Left ventricle myocardium inferior (tissue), 1 donor: ENCODE measurements around the gene IGSF21. TPM values are rescaled to one million over a fixed set of nuclear protein-coding genes. Genes with fewer than 3 reads are reported as not detected.

Experiments used
- DNase-seq: peaks from one replicate; pipeline ENCODE4 v3.0.0-alpha.2; 2020
- H3K27ac ChIP-seq: fragments of 200-600 bp; replicated peaks from 2 replicates; pipeline ENCODE4 v1.8.0; 2021
- H3K27me3 ChIP-seq: fragments of 200-600 bp; 2 replicates; pipeline ENCODE4 v1.8.0; 2021; ENCODE audit warnings: low read depth
- H3K36me3 ChIP-seq: fragments of 200-600 bp; 2 replicates; pipeline ENCODE4 v1.8.0; 2021
- H3K4me1 ChIP-seq: fragments of 200-600 bp; 2 replicates; pipeline ENCODE4 v1.8.0; 2021
- H3K4me3 ChIP-seq: fragments of 200-600 bp; 2 replicates; pipeline ENCODE4 v1.8.0; 2021; ENCODE audit warnings: mild to moderate bottlenecking, moderate library complexity
- H3K9me3 ChIP-seq: fragments of 200-600 bp; replicated peaks from 2 replicates; pipeline ENCODE4 v1.8.0; 2021
- intact Hi-C: fragments of 100-400 bp; cut with micrococcal nuclease; formaldehyde crosslinking; loops from one replicate; pipeline ENCODE4 v1.11.0; 2022
- total RNA-seq: library from RNA; stranded (reverse); fragmentation: NEBNext Ultra II Directional; extraction: Animal tissue kit (Norgen Biotek cat#: 25700); gene quantifications from one replicate; pipeline ENCODE4 v1.2.1, GENCODE V29; 2021
- TF ChIP-seq, protein P1 (sequence below): fragments of 200-600 bp; IDR thresholded peaks from 2 replicates; pipeline ENCODE4 v1.8.0; 2021; ENCODE audit warnings: antibody characterized with exemption, mild to moderate bottlenecking, borderline replicate concordance
- donor health status: DM: no; HTN: yes; CAD: no; lungs with severe emphysema.

IGSF21 gene
- total RNA-seq, 1 donor from 2014 or later, result 0.47 TPM

DNA sequence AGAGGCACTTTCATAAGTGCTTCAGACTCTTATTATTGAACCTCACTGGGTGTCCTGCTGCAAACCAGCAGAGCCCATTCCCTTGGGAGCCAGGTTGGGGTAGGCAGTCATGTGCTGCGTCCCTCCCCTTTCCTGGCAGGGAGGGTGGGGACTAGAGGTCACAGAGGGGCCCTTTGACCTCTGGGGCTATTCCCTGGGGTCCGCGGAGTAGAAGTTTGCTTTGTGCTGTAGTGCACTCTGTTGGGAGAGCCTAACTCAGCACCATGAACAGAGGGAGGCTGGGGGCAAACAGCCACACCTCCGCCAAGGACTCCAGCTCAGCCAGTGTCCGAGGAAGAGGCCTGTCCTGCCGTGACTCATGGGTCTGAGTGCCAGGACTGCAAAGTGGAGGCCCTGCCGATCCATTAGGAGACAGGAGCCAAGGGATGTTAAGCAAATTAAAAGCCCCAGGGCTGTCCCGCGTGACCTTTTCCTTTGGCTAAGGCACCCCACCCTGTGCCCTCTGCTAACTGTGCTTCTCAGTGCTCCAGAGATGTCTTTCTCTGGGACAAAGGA lies 3.0 kb upstream of the IGSF21 start:
- Histone ChIP-seq H3K36me3 (no peaks in the 10 kb centered on the region), H3K27me3 (peaks cover 96% of the 10 kb centered on the region), H3K9me3 (no peaks in the 10 kb centered on the region), H3K27ac (no peak overlapping the region), H3K4me1 (peaks cover 14% of the 10 kb centered on the region), H3K4me3 (no peak overlapping the region)
- TF ChIP-seq, protein P1, sequence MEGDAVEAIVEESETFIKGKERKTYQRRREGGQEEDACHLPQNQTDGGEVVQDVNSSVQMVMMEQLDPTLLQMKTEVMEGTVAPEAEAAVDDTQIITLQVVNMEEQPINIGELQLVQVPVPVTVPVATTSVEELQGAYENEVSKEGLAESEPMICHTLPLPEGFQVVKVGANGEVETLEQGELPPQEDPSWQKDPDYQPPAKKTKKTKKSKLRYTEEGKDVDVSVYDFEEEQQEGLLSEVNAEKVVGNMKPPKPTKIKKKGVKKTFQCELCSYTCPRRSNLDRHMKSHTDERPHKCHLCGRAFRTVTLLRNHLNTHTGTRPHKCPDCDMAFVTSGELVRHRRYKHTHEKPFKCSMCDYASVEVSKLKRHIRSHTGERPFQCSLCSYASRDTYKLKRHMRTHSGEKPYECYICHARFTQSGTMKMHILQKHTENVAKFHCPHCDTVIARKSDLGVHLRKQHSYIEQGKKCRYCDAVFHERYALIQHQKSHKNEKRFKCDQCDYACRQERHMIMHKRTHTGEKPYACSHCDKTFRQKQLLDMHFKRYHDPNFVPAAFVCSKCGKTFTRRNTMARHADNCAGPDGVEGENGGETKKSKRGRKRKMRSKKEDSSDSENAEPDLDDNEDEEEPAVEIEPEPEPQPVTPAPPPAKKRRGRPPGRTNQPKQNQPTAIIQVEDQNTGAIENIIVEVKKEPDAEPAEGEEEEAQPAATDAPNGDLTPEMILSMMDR, result no peak
- DNase-seq, result peak; percentile 23
- intact Hi-C loops, result no loop called here

DNA sequence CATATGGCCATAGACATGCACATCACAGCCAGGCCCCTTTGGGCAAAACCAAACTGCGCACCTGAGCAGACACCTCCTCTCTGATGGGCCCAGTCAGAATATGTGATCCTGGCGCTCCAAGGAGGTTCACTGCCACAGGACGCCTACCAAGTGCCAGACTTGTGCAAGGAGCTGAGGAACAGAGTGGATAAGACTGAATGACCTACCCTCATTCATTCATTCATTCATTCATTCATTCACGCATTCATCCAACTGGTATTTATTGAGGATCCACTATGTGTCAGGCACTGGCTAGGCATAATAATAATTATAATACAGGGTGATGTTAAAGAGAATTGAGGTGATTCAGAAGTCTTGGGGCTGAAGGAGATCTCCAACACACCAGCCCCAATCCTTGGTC lies 2.4 kb upstream of the IGSF21 start:
- Histone ChIP-seq H3K4me3 (no peak overlapping the region), H3K27me3 (peaks cover 98% of the 10 kb centered on the region), H3K9me3 (no peaks in the 10 kb centered on the region), H3K36me3 (no peaks in the 10 kb centered on the region), H3K4me1 (peaks cover 20% of the 10 kb centered on the region), H3K27ac (no peak overlapping the region)
- intact Hi-C loops, result no loop called here
- no peak for DNase-seq
- TF ChIP-seq, protein P1, result no peak

DNA sequence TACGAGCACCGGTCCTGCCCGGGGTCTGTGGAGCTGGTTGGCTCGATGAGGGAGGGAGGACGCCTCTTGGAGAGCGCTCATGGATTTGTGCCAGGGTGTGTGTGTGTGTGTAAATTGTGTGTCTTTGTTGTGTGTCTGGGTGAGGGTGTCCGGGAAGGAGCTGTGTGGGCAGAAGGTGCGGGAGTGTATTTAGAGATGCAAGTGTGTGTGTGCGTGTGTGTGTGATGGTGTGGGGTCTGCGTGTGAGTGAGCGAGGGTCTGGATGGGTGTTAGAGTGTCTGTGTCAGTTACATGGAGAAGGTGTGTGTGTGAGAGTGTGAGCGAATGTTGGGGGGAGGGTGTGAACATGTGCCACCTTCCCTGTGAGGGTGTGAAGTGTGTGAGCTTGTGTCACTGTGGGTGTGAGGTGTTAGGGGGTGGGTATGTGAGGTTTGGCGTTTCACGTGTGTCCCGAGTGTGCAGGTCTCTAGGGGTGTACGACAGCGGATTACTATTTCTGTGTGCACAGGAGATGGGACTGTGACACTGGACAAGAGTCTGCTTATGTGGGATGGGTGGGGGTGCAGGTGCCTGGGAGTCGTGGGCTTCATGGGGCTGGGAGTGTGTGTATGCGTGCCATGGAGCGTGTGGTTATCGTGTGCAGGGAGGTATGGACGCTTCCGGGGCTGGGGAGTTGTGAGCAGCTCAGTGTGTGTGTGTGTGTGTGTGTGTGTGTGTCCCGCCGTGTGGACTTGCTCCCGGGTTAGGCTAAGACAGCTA lies 880 bp downstream of the IGSF21 start:
- Histone ChIP-seq H3K4me1 (peaks cover 29% of the 10 kb centered on the region), H3K27me3 (peaks cover 100% of the 10 kb centered on the region), H3K27ac (no peak overlapping the region), H3K36me3 (no peaks in the 10 kb centered on the region), H3K4me3 (peak overlapping the region; percentile 50), H3K9me3 (no peaks in the 10 kb centered on the region)
- DNase-seq, result no peak
- TF ChIP-seq, protein P1, result no peak
- intact Hi-C loops, result no loop called here

DNA sequence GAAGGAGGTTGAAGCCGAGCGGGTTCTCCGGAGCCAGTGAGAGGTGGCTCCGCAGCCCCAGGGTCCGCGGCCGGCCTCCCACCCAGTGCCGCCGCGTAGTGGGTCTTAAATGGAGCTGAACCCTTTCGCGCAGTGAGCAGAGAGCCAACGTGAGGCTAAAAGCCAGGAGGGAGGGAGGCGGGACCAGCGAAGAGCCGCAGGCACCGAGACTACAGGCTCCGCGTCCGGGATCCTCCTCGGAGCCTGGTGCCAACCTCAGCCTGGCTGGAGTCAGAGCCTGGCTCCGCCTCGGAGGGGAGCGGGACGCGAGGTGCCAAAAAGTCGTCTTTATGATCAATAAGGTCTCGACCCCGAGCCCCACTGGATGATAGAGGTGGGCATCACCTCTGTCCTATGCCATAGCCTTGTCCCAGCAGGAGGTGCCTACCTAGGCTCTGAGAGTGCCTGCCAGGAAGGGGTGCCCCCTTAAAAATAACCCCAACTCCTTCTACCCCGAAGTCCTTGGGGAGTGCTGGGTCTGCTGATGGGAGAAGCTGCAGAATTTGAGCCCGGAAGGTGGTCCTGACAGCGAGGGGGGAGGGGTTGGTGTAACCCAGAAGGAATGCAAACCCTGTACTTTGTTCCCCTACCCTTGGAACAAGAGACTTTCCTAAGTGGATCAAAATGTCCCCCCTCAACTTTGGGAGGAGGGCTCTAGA lies 1.6 kb downstream of the IGSF21 start:
- TF ChIP-seq, protein P1, result no peak
- intact Hi-C loops, result no loop called here
- H3K27ac ChIP-seq, result no peak overlapping the region
- H3K36me3 ChIP-seq, result no peaks in the 10 kb centered on the region
- H3K4me3 ChIP-seq, result peak overlapping the region; percentile 50
- no peaks in the 10 kb centered on the region for H3K9me3 ChIP-seq
- peaks cover 29% of the 10 kb centered on the region for H3K4me1 ChIP-seq
- peaks cover 100% of the 10 kb centered on the region for H3K27me3 ChIP-seq
- no peak for DNase-seq

DNA sequence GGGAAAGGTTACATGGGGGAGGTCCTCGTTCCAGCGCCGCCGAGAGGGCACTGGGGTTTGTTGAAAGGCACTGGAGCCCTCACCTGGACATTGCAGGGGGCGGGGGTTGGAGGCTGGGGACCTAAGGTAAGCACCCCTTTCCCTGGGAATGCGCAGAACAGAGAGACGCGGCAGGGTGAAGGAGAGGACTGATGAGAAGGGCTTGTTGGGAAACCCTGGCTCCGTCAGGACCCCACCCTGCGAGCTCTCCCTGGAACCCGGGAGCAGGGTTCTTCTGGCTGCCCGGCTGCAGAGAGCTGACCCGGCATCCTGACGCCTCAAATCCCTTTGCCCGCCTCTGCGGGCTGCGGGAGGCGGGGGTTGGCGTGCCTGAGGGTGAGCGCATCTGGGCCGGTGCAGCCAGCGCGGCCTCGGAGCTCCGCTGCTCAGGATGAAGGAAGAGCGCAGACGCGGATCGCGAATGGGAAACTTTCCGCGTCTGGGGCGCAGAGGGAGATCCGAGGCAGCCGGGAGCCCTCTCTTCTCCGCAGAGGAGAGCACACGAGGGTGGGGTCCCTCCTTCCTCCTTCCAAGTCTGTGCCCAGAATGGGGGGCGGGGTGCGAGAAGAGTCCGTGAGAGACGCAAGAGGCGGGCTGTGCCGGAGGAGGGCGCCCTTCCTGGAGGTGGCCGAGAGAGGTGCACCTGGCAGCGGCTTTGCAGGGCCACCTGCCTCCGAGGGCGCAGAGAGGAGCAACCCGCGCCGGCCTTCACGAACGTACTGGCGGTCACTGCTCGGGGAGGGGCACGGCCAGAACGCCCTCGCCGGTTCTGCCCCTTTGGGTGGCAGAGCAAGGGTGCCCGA lies 2.4 kb downstream of the IGSF21 start:
- Histone ChIP-seq H3K4me1 (peaks cover 29% of the 10 kb centered on the region), H3K27me3 (peaks cover 100% of the 10 kb centered on the region), H3K36me3 (no peaks in the 10 kb centered on the region), H3K9me3 (no peaks in the 10 kb centered on the region), H3K4me3 (peak overlapping the region; percentile 50), H3K27ac (peak overlapping the region; percentile 6)
- intact Hi-C loops, result no loop called here
- TF ChIP-seq, protein P1, result peak; percentile 23
- peak; percentile 39 for DNase-seq
